Osteoblast (primary cell): ENCODE results near the gene MACROH2A1. TPM values are rescaled to one million over a fixed set of nuclear protein-coding genes. Genes with fewer than 3 reads are reported as not detected.

Source experiments
- DNase-seq: peaks from one replicate; pipeline ENCODE4 v3.0.0; 2011; ENCODE audit warnings: low spot score, mixed read lengths; ENCODE audit not compliant: insufficient read length; ENCODE audit errors: missing footprints
- H2AFZ ChIP-seq: 2 replicates; pipeline ENCODE4 v1.6.0; 2011; ENCODE audit warnings: mild to moderate bottlenecking, low read length
- H3K27ac ChIP-seq: 2 replicates; pipeline ENCODE4 v1.5.1; 2011; ENCODE audit warnings: mild to moderate bottlenecking, low read depth, low read length, moderate library complexity
- H3K27me3 ChIP-seq: 2 replicates; pipeline ENCODE4 v1.6.0; 2012; ENCODE audit warnings: mild to moderate bottlenecking, control low read depth, inconsistent platforms, low read length, moderate library complexity; ENCODE audit not compliant: insufficient read depth
- H3K36me3 ChIP-seq: 2 replicates; pipeline ENCODE4 v1.5.1; 2011; ENCODE audit warnings: mild to moderate bottlenecking, low read length, control low read depth, moderate library complexity; ENCODE audit not compliant: insufficient read depth
- H3K4me1 ChIP-seq: 2 replicates; pipeline ENCODE4 v1.5.1; 2011; ENCODE audit warnings: mild to moderate bottlenecking, low read length, control low read depth, moderate library complexity; ENCODE audit not compliant: insufficient read depth
- H3K4me2 ChIP-seq: 2 replicates; pipeline ENCODE4 v1.6.0; 2011; ENCODE audit warnings: mild to moderate bottlenecking, low read length; ENCODE audit not compliant: insufficient read depth
- H3K4me3 ChIP-seq: fragments of 200-600 bp; sonication (generic); 3 replicates; pipeline ENCODE4 v1.5.1; 2012; ENCODE audit warnings: mild to moderate bottlenecking, low read length, inconsistent platforms; ENCODE audit not compliant: insufficient read depth
- H3K79me2 ChIP-seq: 2 replicates; pipeline ENCODE4 v1.6.0; 2012; ENCODE audit warnings: mild to moderate bottlenecking, low read length, control low read depth, inconsistent platforms; ENCODE audit not compliant: insufficient read depth
- H3K9me3 ChIP-seq: 2 replicates; pipeline ENCODE4 v1.5.1; 2011; ENCODE audit warnings: low read depth, low read length, control low read depth
- H4K20me1 ChIP-seq: 2 replicates; pipeline ENCODE4 v1.6.0; 2012; ENCODE audit warnings: mild to moderate bottlenecking, low read length, control low read depth; ENCODE audit not compliant: insufficient read depth
- CTCF ChIP-seq: IDR thresholded peaks from 2 replicates; pipeline ENCODE4 v1.5.1; 2011; ENCODE audit warnings: mild to moderate bottlenecking, low read depth, low read length, moderate library complexity; ENCODE audit errors: extremely low read depth
- total RNA-seq: library from RNA; depleted of rRNA; stranded (reverse); fragments of >200 nt; gene quantifications from 2 replicates; pipeline ENCODE4 v1.2.3, GENCODE V29; 2012

MACROH2A1 gene
- total RNA-seq, 1 donor, result 162 TPM

GRCh38 chr5:135432113-135432512, 33.1 kb upstream of the MACROH2A1 start:
- peaks cover 34% of the 10 kb centered on the region for H3K4me1 ChIP-seq
- no peak overlapping the region for H3K4me2 ChIP-seq
- H3K4me3 ChIP-seq, result no peak overlapping the region
- TF ChIP-seq CTCF, result no peak
- H2AFZ ChIP-seq, result no peak overlapping the region
- no peaks in the 10 kb centered on the region for H3K79me2 ChIP-seq
- no peak for DNase-seq
- H4K20me1 ChIP-seq, result no peaks in the 10 kb centered on the region
- H3K9me3 ChIP-seq, result peaks cover 5% of the 10 kb centered on the region
- no peaks in the 10 kb centered on the region for H3K27me3 ChIP-seq
- H3K36me3 ChIP-seq, result no peaks in the 10 kb centered on the region
- H3K27ac ChIP-seq, result no peak overlapping the region

GRCh38 chr5:135430135-135430437, 31.1 kb upstream of the MACROH2A1 start:
- no peak overlapping the region for H3K27ac ChIP-seq
- no peaks in the 10 kb centered on the region for H4K20me1 ChIP-seq
- peaks cover 32% of the 10 kb centered on the region for H3K4me1 ChIP-seq
- TF ChIP-seq CTCF, result no peak
- no peak overlapping the region for H3K4me3 ChIP-seq
- peak; percentile 35 for DNase-seq
- H3K79me2 ChIP-seq, result no peaks in the 10 kb centered on the region
- no peak overlapping the region for H2AFZ ChIP-seq
- peaks cover 5% of the 10 kb centered on the region for H3K9me3 ChIP-seq
- no peak overlapping the region for H3K4me2 ChIP-seq
- H3K36me3 ChIP-seq, result no peaks in the 10 kb centered on the region
- no peaks in the 10 kb centered on the region for H3K27me3 ChIP-seq

- H3K4me1 ChIP-seq, result peaks cover 26% of the 10 kb centered on the region
Measured at GRCh38 chr5:135429301-135430134, 30.5 kb upstream of the MACROH2A1 start.

More at GRCh38 chr5:135429301-135430134, 30.5 kb upstream of the MACROH2A1 start:
- Histone ChIP-seq H3K9me3 (peaks cover 5% of the 10 kb centered on the region), H3K4me2 (no peak overlapping the region), H3K79me2 (no peaks in the 10 kb centered on the region), H3K36me3 (no peaks in the 10 kb centered on the region), H3K27ac (no peak overlapping the region), H4K20me1 (no peaks in the 10 kb centered on the region), H2AFZ (no peak overlapping the region), H3K4me3 (no peak overlapping the region), H3K27me3 (no peaks in the 10 kb centered on the region)
- TF ChIP-seq CTCF, result no peak
- DNase-seq, result peak; percentile 3
